SK-N-SH treated with all-trans-retinoic acid at 6 μM for 48 hours (cell line): ENCODE results near the gene GNA14.

ENCODE experiments used
- ARNTL ChIP-seq: fragments of 450-650 bp; formaldehyde crosslinking; IDR thresholded peaks from 2 replicates; pipeline ENCODE4 v1.5.0; 2020; ENCODE audit warnings: low read depth, mild to moderate bottlenecking, moderate library complexity, borderline replicate concordance
- CREB5 ChIP-seq: fragments of 250-450 bp; sonication (Bioruptor Pico); IDR thresholded peaks from 2 replicates; pipeline ENCODE4 v1.5.1; 2020; ENCODE audit warnings: low read depth, mild to moderate bottlenecking, moderate library complexity
- CSDC2 ChIP-seq: fragments of 250-450 bp; sonication (Bioruptor Pico); IDR thresholded peaks from 2 replicates; pipeline ENCODE4 v1.5.0; 2020; ENCODE audit warnings: mild to moderate bottlenecking, moderate library complexity
- ISL1 ChIP-seq: fragments of 250-450 bp; sonication (Bioruptor Pico); IDR thresholded peaks from 2 replicates; pipeline ENCODE4 v2.1.2; 2022; ENCODE audit warnings: mild to moderate bottlenecking, moderate library complexity
- OSR1 ChIP-seq: fragments of 250-450 bp; sonication (Bioruptor Pico); IDR thresholded peaks from 2 replicates; pipeline ENCODE4 v1.8.0; 2022; ENCODE audit warnings: moderate library complexity, mild to moderate bottlenecking, inconsistent platforms
- PATZ1 ChIP-seq: fragments of 250-450 bp; sonication (Bioruptor Pico); IDR thresholded peaks from 2 replicates; pipeline ENCODE4 v1.8.0; 2020; ENCODE audit warnings: mild to moderate bottlenecking, moderate library complexity, borderline replicate concordance
- RARB ChIP-seq: fragments of 250-450 bp; sonication (Bioruptor Pico); IDR thresholded peaks from 2 replicates; pipeline ENCODE4 v1.8.0; 2021; ENCODE audit warnings: mild to moderate bottlenecking, moderate library complexity
- TCF4 ChIP-seq: fragments of 250-450 bp; sonication (Bioruptor Pico); IDR thresholded peaks from 2 replicates; pipeline ENCODE4 v1.8.0; 2021; ENCODE audit warnings: mild to moderate bottlenecking, moderate library complexity, borderline replicate concordance
- TOX ChIP-seq: fragments of 250-450 bp; sonication (Bioruptor Pico); IDR thresholded peaks from 2 replicates; pipeline ENCODE4 v1.8.0; 2021; ENCODE audit warnings: mild to moderate bottlenecking, moderate library complexity, borderline replicate concordance
- ZNF565 ChIP-seq: fragments of 450-650 bp; formaldehyde crosslinking; conservative IDR thresholded peaks from 2 replicates; pipeline ENCODE4 v1.5.0; 2020; ENCODE audit warnings: low read depth, mild to moderate bottlenecking, moderate library complexity

- TF ChIP-seq ARNTL (CRISPR knock-in tag) (no peak), PATZ1 (CRISPR knock-in tag) (no peak), ISL1 (CRISPR knock-in tag) (no peak), ZNF565 (CRISPR knock-in tag) (no peak), OSR1 (CRISPR knock-in tag) (no peak), CSDC2 (no peak), RARB (no peak), TCF4 (no peak), CREB5 (CRISPR knock-in tag) (no peak), TOX (no peak)
Measured at GRCh38 chr9:77649109-77649812, 1.1 kb upstream of the GNA14 start.
